Colonic mucosa (tissue), 4 donors: ENCODE measurements around the gene LEP. TPM values are rescaled to one million over a fixed set of nuclear protein-coding genes. Genes with fewer than 3 reads are reported as not detected.

Experiments used
- DNase-seq: peaks from one replicate; pipeline ENCODE4 v3.0.0-alpha.2; 2020
- H3K27ac ChIP-seq: fragments of 200-600 bp; one replicate; pipeline ENCODE4 v1.8.0; 2021
- H3K27me3 ChIP-seq: fragments of 200-600 bp; one replicate; pipeline ENCODE4 v1.8.0; 2021
- H3K36me3 ChIP-seq: fragments of 200-600 bp; one replicate; pipeline ENCODE4 v1.8.0; 2021
- H3K4me1 ChIP-seq: fragments of 200-600 bp; one replicate; pipeline ENCODE4 v1.8.0; 2021; ENCODE audit warnings: mild to moderate bottlenecking
- H3K4me3 ChIP-seq: fragments of 200-600 bp; one replicate; pipeline ENCODE4 v1.8.0; 2021
- H3K9ac ChIP-seq, 2 donors: one replicate each; pipeline ENCODE4 v1.7.0; 2013; ENCODE audit warnings: control low read depth in 2 of 2, low read depth in 2 of 2, low read length in 2 of 2
- H3K9me3 ChIP-seq: fragments of 200-600 bp; one replicate; pipeline ENCODE4 v1.8.0; 2021
- CTCF ChIP-seq: fragments of 200-600 bp; IDR thresholded peaks from one replicate; pipeline ENCODE4 v1.8.0; 2022; ENCODE audit warnings: antibody characterized with exemption, mild to moderate bottlenecking
- intact Hi-C: fragments of 100-400 bp; cut with DNase I; formaldehyde crosslinking; loops from one replicate; pipeline ENCODE4 v1.14.1; 2022
- total RNA-seq, 2 donors: library from RNA; stranded (reverse); fragmentation: NEBNext Ultra II Directional in 1 of 2; extraction: Animal tissue kit (Norgen Biotek cat#: 25700) in 1 of 2; gene quantifications; one replicate each; pipeline ENCODE4 v1.2.1, GENCODE V29; 2021
- donor health status: healthy.
- donor health status: DM: no; HTN: no; CAD: no.
- donor health status: DM: no; HTN: no; CAD: no.

LEP gene
- total RNA-seq, 2 donors from 2014 or later, result 0.07 TPM; not detected in 1

- H3K36me3 ChIP-seq, result no peaks in the 10 kb centered on the region
- no peak for DNase-seq
- no peak for TF ChIP-seq CTCF
- no peak overlapping the region for H3K4me3 ChIP-seq
- H3K4me1 ChIP-seq, result no peaks in the 10 kb centered on the region
- H3K9ac ChIP-seq, result no peak overlapping the region
- intact Hi-C loops, result no loop called here
- no peaks in the 10 kb centered on the region for H3K9me3 ChIP-seq
- H3K27ac ChIP-seq, result no peak overlapping the region
- no peaks in the 10 kb centered on the region for H3K27me3 ChIP-seq
Observed at GRCh38 chr7:128251337-128251736, 10.3 kb downstream of the LEP start.

GRCh38 chr7:128253701-128254100 lies 12.6 kb downstream of the LEP start:
- H3K4me3 ChIP-seq, result no peak overlapping the region
- no peaks in the 10 kb centered on the region for H3K27me3 ChIP-seq
- TF ChIP-seq CTCF, result no peak
- no peak overlapping the region for H3K9ac ChIP-seq
- DNase-seq, result no peak
- no peak overlapping the region for H3K27ac ChIP-seq
- H3K9me3 ChIP-seq, result no peaks in the 10 kb centered on the region
- intact Hi-C loops, result no loop called here
- no peaks in the 10 kb centered on the region for H3K36me3 ChIP-seq
- no peaks in the 10 kb centered on the region for H3K4me1 ChIP-seq

GRCh38 chr7:128254470-128254869 lies 13.4 kb downstream of the LEP start:
- H3K4me1 ChIP-seq, result peaks cover 7% of the 10 kb centered on the region
- TF ChIP-seq CTCF, result no peak
- H3K36me3 ChIP-seq, result no peaks in the 10 kb centered on the region
- H3K4me3 ChIP-seq, result no peak overlapping the region
- H3K9ac ChIP-seq, result no peak overlapping the region
- H3K27me3 ChIP-seq, result no peaks in the 10 kb centered on the region
- intact Hi-C loops, result no loop called here
- DNase-seq, result no peak
- H3K9me3 ChIP-seq, result no peaks in the 10 kb centered on the region
- no peak overlapping the region for H3K27ac ChIP-seq

- intact Hi-C loops, result no loop called here
- Histone ChIP-seq H3K9me3 (no peaks in the 10 kb centered on the region), H3K4me3 (no peak overlapping the region), H3K36me3 (no peaks in the 10 kb centered on the region), H3K27me3 (no peaks in the 10 kb centered on the region), H3K9ac (no peak overlapping the region), H3K27ac (no peak overlapping the region), H3K4me1 (peaks cover 10% of the 10 kb centered on the region)
- no peak for DNase-seq
- no peak for TF ChIP-seq CTCF
Observed at GRCh38 chr7:128255271-128255670, 14.2 kb downstream of the LEP start.

GRCh38 chr7:128257458-128257857 lies 16.4 kb downstream of the LEP start:
- no peak for TF ChIP-seq CTCF
- Histone ChIP-seq H3K4me1 (peaks cover 10% of the 10 kb centered on the region), H3K36me3 (no peaks in the 10 kb centered on the region), H3K4me3 (no peak overlapping the region), H3K9me3 (no peaks in the 10 kb centered on the region), H3K9ac (no peak overlapping the region), H3K27ac (no peak overlapping the region), H3K27me3 (no peaks in the 10 kb centered on the region)
- intact Hi-C loops, result no loop called here
- no peak for DNase-seq
